Left cardiac atrium (tissue), 4 donors: ENCODE results near the gene WSB1. TPM values are rescaled to one million over a fixed set of nuclear protein-coding genes. Genes with fewer than 3 reads are reported as not detected.

Source experiments
- ATAC-seq, 2 donors: fragments of 200-7000 bp; cut with Tn5 transposase; one replicate each; pipeline ENCODE4 v1.9.1; 2020; ENCODE audit warnings: mild to moderate bottlenecking in 2 of 2, moderate library complexity in 2 of 2
- DNase-seq: peaks from one replicate; pipeline ENCODE4 v3.0.0-alpha.2; 2020
- intact Hi-C, 2 donors: fragments of 100-400 bp; cut with DNase I; formaldehyde crosslinking; loops; one replicate each; pipeline versions ENCODE4 v1.14.1 to v1.15.1; 2022 to 2023
- total RNA-seq, 2 donors: library from RNA; stranded (reverse); fragmentation: NEBNext Ultra II Directional; extraction: Animal tissue kit (Norgen Biotek cat#: 25700); gene quantifications; one replicate each; pipeline ENCODE4 v1.2.1, GENCODE V29; 2021
- donor health status: DM: no; HTN: yes; CAD: no.
- donor health status: DM: no; HTN: yes; CAD: no; lungs with severe emphysema.
- donor health status: DM: yes; HTN: yes; CAD: no.
- donor health status: Dilated cardiomyopathy.

WSB1 gene
- total RNA-seq, 2 donors from 2014 or later = 69.3 to 119 TPM

DNA sequence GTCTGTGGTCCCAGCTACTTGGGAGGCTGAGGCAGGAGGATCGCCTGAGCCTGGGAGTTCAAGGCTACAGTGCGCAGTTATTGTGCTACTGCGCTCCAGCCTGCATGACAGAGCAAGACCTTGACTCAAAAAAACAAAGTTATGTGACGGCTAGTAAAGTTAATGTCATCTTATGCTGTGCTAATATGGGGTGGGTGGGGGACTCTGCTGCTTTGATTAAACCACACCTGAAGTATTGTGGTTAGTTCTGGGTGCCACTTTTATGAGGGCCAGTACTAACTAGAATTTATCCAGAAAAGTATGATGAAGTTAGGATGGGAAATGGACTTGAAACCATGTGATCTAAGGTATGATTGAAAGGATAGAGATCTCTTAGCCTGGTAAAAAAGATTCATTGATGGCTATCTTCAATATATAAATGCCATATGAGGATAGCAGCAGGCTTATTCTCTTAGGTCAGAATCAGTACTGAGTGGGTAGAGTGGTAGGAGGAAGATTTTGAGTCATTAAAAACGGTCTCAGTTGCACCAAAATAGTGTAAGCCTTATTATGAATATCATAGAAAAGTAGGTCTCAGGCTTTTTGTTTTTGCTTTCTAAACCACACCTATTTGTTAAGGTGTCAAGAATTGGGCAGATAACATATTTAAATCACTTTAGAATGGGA is 5.6 kb downstream of the WSB1 start:
- intact Hi-C loops = no loop called here
- no peak for ATAC-seq
- no peak for DNase-seq

DNA sequence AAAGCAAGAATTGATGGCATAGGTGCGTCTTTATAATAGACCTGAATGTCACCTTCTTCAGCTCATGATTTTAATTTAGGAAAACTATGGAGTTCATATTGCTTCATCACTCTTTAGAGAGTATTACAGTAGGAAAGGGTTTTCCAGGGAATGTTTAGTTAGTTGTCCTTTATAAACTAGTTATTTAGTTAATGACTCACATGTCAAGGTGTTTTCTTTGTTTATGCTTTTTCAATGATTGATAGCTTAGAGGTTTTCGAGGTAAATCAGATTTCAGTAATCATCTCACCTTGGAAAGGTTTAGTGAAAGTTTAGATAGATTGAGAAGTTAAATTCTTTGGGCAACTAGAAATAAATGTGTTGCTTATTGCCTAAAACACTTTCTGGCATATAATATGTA is 9.8 kb downstream of the WSB1 start:
- intact Hi-C loops = no loop called here
- no peak for DNase-seq
- ATAC-seq = no peak

DNA sequence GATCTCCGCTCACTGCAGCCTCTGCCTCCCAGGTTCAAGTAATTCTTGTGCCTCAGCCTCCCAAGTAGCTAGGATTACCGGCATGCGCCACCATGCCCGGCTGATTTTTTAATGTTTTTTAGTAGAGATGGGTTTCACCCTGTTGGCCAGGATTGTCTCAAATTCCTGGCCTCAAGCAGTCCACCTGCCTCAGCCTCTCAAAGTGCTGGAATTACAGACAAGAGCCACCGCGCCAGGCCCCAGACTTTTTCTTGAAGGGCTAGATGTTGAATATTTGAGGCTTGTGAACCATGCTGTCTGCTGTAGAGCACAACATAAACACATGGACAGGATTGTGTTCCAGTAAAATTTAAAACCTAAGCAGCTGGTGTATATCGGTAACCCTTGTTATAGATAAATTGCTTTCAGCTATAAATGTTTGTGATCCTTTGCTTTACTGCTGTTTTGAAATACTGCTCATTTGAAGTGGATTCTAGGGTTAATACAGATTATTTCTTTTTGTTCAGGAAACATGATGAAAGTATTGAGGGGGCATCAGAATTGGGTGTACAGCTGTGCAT is 12.4 kb downstream of the WSB1 start:
- intact Hi-C loops = no loop called here
- ATAC-seq (no peak), DNase-seq (no peak)

DNA sequence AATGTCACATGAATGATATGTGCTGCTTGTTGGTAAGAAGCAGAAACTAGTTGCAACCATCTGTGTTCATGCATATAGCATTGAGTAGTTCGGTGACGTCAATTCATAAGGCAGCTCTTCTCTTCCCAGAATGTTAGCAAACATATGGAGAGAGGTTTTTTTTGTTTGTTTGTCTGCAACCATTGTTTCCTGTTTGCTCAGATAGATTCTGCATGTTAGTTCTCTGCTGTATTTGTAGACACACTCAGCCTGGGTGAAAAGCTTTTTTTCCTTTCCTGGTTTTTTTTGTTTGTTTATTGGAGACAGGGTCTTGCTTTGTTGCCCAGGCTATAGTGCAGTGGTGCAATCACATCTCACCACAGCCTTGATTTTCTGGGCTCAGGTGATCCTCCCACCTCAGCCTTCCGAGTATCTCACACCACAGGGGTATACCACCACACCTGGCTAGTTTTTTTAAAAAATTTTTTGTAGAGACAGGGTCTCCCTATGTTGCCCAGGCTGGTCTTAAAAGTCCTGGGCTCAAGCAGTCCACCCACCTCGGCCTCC is 16.7 kb downstream of the WSB1 start:
- DNase-seq = no peak
- no peak for ATAC-seq
- intact Hi-C loops = no loop called here

DNA sequence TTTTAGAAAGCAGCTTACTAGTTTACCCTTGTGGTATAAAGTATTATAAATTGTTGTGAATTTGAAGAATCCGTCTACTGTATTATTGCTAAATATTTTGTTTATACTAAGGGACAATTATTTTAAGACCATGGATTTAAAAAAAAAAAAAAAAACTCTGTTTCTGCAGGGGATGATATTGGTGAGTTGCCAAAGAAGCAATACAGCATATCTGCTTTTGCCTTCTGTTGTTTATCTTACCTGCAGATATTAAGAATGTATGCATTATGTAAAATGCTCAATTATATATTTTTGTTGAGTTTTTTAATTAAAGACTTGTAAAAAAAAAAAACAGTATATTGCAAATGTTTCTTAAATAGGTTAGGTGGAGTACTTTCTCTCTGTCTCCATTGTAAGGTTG is 19.4 kb downstream of the WSB1 start:
- no peak for ATAC-seq
- DNase-seq = no peak
- intact Hi-C loops = no loop called here

DNA sequence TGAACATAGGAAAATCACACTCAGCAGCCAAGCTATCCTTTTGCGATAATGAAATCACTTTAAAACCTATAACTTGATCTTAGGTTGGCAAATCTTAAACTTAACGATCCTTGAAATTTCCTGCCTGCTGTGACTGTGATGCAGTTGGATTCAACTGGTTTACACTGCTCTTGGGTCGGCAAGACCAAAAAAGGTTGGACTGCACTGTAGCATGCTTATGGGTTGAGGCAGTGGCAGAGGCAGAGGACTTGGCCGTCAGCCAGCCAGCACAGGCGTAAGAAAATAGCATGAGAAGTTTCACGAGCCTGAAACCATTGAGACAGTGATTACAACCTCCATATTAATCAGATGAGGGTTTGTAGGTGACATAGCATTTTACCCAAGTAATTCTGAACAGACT is 21.4 kb downstream of the WSB1 start:
- DNase-seq (peak; percentile 90), ATAC-seq (peak; percentile 67 to 90)
- intact Hi-C loops = no loop called here

DNA sequence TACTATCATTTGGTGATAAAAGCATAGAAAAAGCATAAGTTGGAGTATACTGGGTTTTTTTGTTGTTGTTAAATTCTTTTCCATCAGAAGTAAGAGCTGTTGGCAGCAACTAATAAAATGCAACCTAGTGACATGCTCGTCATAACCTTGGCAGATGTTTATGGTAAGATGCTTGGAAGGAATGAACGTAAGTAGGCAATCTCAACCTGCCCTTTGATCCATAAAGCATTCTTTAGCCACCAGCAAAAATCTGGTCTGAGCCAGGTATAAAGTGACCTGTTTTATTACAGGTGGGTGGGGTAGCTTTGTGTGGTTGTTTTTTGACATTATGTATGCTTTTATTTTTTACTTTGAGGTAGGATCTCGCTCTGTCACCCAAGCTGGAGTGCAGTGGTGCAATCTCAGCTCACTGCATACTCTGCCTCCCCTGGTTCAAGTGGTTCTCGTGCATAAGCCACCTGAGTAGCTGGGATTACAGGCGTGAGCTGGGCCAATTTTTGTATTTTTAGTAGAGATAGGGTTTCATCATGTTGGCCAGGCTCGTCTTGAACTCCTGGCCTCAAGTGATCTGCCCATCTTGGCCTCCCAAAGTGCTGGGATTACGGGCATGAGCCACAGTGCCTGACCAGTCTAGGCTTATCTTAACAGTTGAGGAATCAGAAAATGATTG is 22.0 kb downstream of the WSB1 start:
- ATAC-seq = no peak
- intact Hi-C loops = no loop called here
- DNase-seq = no peak

DNA sequence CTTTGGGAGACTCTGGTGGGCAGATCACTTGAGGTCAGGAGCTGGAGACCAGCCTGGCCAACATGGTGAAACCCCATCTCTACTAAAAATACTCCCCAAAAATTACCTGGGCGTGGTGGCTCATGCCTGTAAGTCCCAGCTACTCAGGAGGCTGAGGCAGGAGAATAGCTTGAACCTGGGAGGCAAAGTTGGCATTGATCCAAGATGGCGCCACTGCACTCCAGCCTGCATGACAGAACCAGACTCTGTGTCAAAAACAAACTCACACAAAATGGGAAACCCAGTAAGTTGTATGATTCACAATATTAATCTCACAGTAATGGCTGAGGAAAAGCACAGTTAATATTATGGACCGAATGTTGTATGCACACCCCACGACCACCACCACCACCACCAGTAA is 24.3 kb downstream of the WSB1 start:
- DNase-seq = no peak
- no peak for ATAC-seq
- intact Hi-C loops = no loop called here

DNA sequence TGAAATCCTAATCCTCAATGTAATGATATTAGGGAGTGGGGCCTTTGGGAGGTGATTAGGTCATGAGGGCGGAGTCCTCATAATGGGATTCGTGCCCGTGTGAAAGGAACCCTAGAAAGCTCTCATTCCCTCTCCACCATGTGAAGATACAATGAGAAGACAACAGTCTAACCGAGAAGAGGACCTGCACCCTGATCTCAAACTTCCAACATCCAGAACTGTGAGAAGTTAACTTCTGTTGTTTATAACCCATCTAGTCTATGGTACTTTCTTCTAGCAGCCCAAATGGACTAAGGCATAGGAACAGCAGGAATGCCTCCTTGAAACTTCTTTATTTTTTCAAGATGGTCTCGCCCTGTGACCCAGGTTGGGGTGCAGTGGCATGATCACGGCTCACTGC is 24.7 kb downstream of the WSB1 start:
- intact Hi-C loops = no loop called here

DNA sequence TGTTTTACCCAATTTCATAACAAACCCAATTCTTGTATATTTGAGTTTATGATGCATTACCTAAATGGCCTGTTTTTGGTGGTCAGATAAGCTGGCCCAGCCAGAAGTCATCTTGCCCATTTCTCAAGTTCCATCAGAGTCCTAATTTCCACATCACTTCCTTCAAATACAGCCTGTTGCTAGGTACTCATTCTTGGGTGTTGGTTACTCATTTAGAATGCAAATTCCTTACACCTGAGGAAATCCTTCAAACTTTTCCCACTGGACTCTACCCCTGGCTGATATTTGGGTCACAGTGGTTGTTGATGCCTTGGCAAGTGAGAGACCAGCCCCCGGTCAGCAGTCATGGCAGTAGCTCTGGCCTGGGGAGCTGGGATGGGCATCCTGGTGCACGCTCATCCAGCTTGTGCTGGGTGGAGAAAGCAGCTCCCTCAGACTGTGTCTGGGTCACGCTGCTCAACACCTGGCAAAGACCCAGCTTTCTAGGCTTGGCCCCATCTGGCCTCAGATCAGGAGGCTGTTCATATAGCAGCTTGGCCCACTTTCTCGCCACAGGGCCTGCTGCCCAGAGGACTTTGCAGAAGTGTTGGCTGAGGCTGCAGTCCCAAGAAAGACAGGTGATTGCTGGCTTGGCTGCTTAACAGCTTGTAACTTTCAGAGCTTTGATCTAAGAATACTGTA is 25.8 kb downstream of the WSB1 start:
- intact Hi-C loops = no loop called here
- peak; percentile 67 for DNase-seq
- peak; percentile 75 to 77 for ATAC-seq

More for the DNA sequence above, 24.7 kb downstream of the WSB1 start:
- DNase-seq = no peak
- ATAC-seq = no peak

DNA sequence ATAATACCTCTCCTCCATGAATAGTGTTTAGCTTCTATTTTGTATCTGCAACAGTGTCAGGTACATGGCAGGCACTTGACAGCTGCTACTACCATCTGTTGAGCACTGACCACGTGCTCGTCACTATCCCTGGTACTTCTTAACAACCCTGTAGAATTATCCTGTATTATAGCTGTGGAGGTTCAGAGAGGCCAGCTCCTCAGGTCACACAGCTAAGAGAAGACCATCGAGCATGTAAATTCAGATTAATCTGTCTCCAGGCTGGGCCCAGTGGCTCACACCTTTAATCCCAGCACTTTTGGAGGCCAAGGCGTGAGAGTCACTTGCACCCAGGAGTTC is 26.3 kb downstream of the WSB1 start:
- peak; percentile 1 to 9 for ATAC-seq
- DNase-seq = no peak
- intact Hi-C loops = no loop called here

DNA sequence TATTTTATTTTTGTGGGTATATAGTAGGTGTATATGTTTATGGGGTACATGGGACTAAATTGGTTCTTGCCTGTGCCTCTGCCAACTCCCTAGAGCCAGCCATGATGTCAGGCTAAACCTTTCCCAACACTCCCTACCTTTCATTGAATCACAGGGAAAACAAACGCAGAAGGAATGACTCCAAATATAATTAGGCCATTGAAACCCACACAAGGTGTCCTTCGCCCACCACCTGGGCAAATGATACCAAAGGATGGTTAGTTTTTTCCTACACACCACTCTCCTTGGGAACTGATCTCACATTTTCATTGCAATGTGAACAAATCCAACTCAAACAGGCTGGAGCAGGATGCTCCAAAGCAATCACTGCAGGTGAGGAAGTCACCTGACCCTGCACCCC is 27.5 kb downstream of the WSB1 start:
- intact Hi-C loops = no loop called here
- DNase-seq (no peak), ATAC-seq (no peak)

DNA sequence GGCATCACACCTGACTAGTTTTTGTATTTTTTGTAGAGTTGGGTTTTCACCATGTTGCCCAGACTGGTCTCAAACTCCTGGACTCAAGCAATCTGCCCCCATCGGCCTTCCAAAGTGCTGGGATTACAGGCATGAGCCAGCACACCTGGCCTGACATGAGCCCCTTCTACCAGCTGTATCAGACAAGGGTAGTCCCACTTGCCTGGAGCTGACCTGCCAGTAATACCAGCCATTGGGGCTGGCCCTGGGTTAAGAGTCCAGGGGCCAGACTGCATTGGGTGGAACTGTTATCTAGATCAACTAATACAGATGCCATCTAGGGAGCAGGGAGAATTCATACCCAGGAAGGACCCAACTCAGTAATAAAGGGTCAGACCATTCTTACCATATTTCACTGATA is 28.1 kb downstream of the WSB1 start:
- ATAC-seq (no peak), DNase-seq (no peak)
- intact Hi-C loops = no loop called here

DNA sequence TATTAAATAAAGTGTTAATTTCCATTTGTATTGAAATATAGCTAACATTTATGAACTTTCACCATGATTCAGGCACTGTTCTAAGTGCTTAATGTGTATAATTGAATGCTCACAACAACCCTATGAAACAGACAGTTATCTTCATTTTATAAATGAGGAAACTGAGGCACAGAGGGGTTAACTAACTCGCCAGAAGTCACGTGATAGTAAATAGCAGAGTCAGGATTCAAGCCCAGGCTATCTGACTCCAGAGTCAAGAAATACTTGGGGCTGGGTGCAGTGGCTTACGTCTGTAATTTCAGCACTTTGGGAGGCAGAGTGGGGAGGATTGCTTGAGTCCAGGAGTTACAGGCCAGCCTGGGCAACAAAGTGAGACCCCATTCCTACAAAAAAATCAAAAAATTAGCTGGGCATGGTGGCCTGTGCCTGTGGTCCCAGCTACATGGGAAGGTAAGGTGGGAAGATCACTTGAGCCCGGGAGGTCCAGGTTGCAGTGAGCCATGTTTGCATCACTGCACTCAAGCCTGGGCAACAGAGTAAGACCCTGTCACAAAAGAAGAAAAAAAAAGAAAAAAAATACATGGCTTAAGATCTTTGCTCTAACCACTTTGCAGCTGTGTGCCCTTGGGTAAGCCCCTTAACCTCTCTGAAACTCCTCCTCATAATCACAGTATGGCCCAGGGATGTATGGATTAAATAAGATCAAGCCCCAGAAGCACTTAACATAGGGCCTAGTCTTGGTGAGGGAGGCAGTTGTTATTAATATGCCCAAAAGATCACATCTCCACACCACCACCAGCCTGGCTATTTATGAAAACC is 29.0 kb downstream of the WSB1 start:
- no peak for DNase-seq
- no peak for ATAC-seq

DNA sequence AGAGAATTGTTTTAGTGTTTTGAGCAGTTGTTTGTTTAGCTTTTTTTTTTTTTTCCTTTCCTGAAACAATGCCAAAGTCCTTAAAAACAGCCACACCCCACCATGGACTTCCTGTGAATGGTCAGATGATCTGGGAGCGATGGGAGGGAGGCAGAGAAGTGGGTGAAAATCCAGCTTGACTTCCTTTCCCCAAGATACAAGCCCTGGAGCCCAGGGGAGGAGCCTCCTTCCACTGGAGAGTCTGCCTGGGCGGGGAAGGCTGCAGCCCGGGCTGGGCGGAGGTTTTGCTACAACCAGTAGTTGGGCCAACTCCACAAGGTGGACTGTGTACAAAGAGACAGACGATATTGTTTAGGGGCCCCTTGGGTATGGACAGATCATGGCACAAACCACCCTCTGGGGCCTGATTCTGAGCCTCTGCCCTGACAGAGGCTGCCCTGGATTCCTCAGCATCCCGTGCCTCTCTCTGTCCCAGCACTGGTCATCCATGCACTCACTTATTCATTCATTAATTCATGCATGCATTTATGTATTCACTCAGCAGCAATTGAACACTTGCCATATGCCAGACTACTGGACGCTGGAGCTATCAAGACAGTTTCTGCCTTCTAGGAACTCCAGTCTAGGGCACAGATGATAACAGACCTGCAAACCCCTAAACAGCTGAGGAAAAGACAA is 29.8 kb downstream of the WSB1 start:
- peak; percentile 89 for DNase-seq
- ATAC-seq = peak; percentile 67 to 79
- intact Hi-C loops = no loop called here

More for the DNA sequence above, 29.0 kb downstream of the WSB1 start:
- intact Hi-C loops = no loop called here

DNA sequence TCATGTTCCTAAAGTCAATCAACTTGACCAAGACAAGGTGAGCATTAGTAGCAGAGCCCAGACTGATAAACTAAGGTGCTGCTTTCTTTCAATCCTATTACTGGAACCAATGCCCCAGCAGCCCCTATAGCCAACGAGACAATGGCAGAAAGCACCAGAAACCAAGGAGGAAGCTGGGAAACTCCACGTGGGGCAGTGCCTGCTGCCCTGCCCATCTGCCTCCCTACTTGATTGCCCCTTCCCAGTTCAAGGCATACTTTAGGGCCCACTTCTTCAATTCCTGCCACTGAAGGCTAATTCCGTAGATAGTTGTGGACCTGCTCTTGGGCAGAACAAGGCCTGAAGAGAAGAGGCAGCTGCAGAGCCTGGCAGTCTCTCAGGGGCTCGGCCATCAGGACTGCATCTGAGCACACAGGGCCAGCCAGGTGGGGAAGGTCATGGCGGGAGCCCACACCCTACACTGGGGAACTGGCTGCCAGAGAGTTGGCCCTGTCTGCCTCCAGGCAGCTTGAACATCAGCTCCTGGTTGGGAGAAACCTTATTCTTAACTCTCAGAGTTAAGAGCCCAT is 30.9 kb downstream of the WSB1 start:
- DNase-seq (no peak), ATAC-seq (no peak)
- intact Hi-C loops = no loop called here

DNA sequence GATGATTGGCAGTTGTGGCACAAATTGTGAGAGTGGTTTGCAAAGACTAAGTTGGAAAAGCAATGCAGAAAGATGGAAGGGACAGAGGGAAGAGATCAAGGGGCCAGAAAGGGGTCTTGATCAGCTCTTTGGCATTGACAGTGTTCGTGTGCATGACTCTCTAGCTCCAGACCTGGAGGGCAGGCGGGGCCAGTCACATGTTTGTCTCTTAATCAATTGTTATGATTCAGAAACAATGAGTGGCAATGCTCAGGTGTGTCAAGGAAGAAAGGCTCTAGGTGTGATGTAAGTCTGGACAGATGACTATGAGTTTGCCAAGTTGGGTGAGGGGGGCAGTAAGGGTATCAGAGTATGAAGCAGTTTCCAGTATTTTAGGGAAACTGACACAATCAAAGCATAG is 32.1 kb downstream of the WSB1 start:
- DNase-seq (no peak), ATAC-seq (no peak)
- intact Hi-C loops = no loop called here

DNA sequence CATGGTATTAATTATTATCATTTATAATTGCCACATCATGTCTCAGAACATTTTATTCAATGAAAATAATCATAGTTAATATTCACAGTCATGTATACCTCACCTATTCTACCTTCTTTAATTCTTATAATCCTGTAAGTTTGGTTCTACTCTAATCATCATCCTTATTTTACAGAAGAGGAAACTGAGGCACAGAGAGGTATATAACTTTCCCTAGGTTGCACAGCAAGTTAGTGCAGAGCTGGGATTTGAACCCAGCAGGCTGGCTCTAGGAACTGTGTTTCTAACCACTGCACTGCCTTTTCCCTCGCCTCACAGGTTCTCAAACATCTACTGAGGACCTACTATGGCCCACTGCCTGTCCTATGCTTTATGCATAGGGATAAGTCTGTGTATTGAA is 32.7 kb downstream of the WSB1 start:
- DNase-seq = no peak
- intact Hi-C loops = no loop called here
- no peak for ATAC-seq

DNA sequence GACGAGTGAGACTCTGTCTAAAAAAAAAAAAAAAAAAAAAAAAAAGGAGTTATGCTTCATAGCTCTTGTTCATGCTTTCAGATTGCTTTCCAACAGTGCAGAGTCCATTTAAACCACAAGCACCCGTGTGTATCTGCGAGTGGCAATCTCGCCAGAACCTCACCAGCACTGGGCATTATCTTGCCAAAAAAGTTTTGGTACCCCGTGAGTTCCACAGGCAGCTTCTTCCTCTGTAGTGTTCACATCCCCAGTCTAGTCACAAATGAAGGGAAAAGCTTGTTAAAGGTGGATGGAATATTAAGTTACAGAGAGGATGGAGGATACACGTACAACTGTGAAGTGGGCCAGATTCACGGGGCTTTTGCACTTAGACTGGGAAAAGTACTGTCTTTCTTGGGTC is 33.5 kb downstream of the WSB1 start:
- ATAC-seq (no peak), DNase-seq (no peak)
- intact Hi-C loops = no loop called here
